ENCODE measurements around the gene FASN.

The FASN gene

GRCh38 chr17:82106688-82107305, 8.8 kb upstream of the FASN start:
- H2AFZ ChIP-seq, result peak overlapping the region; percentile 88
- no peaks in the 10 kb centered on the region for H3K27me3 ChIP-seq (ENCODE audit: control insufficient read depth, insufficient read depth, low read length)
- H3K9ac ChIP-seq, result peak overlapping the region; percentile 34
- H3K4me3 ChIP-seq (ENCODE audit: low read depth, low read length), result no peak overlapping the region
- peaks cover 28% of the 10 kb centered on the region for H3K4me1 ChIP-seq
- peak overlapping the region; percentile 88 for H3K27ac ChIP-seq
- no peaks in the 10 kb centered on the region for H3K9me3 ChIP-seq (ENCODE audit: control insufficient read depth, low read length)
- peak overlapping the region; percentile 54 for H3K4me2 ChIP-seq (ENCODE audit: low read length)
- H3K79me2 ChIP-seq, result no peaks in the 10 kb centered on the region
- no peak for TF ChIP-seq CTCF (IDR thresholded peaks at IDR 0.05)
- H3K36me3 ChIP-seq (ENCODE audit: control insufficient read depth, insufficient read depth, low read length), result no peaks in the 10 kb centered on the region

- H3K4me3 ChIP-seq (ENCODE audit: low read depth, low read length), result no peak overlapping the region
- peak; percentile 73 for TF ChIP-seq CTCF (IDR thresholded peaks at IDR 0.05)
These were observed 8.0 kb upstream of the FASN start for GRCh38 chr17:82105882-82106687.

GRCh38 chr17:82105417-82105881, 7.4 kb upstream of the FASN start:
- Histone ChIP-seq H3K4me3 (ENCODE audit: low read depth, low read length) (no peak overlapping the region), H3K27ac (peak overlapping the region; percentile 88), H2AFZ (peak overlapping the region; percentile 88), H3K36me3 (ENCODE audit: control insufficient read depth, insufficient read depth, low read length) (no peaks in the 10 kb centered on the region), H3K79me2 (no peaks in the 10 kb centered on the region), H3K4me2 (ENCODE audit: low read length) (peak overlapping the region; percentile 54), H3K27me3 (ENCODE audit: control insufficient read depth, insufficient read depth, low read length) (no peaks in the 10 kb centered on the region), H3K9ac (no peak overlapping the region), H3K4me1 (peaks cover 36% of the 10 kb centered on the region), H3K9me3 (ENCODE audit: control insufficient read depth, low read length) (no peaks in the 10 kb centered on the region)
- TF ChIP-seq CTCF (IDR thresholded peaks at IDR 0.05), result no peak

More at GRCh38 chr17:82105882-82106687, 8.0 kb upstream of the FASN start:
- H3K79me2 ChIP-seq, result no peaks in the 10 kb centered on the region
- H3K36me3 ChIP-seq (ENCODE audit: control insufficient read depth, insufficient read depth, low read length), result no peaks in the 10 kb centered on the region
- H3K4me2 ChIP-seq (ENCODE audit: low read length), result peak overlapping the region; percentile 54
- no peaks in the 10 kb centered on the region for H3K9me3 ChIP-seq (ENCODE audit: control insufficient read depth, low read length)
- H3K27ac ChIP-seq, result peak overlapping the region; percentile 88
- peaks cover 33% of the 10 kb centered on the region for H3K4me1 ChIP-seq
- peak overlapping the region; percentile 88 for H2AFZ ChIP-seq
- no peaks in the 10 kb centered on the region for H3K27me3 ChIP-seq (ENCODE audit: control insufficient read depth, insufficient read depth, low read length)
- H3K9ac ChIP-seq, result peak overlapping the region; percentile 34

- Histone ChIP-seq H3K27ac (peak overlapping the region; percentile 88), H3K9me3 (ENCODE audit: control insufficient read depth, low read length) (no peaks in the 10 kb centered on the region), H3K4me3 (ENCODE audit: low read depth, low read length) (no peak overlapping the region), H3K36me3 (ENCODE audit: control insufficient read depth, insufficient read depth, low read length) (no peaks in the 10 kb centered on the region), H3K79me2 (no peaks in the 10 kb centered on the region), H3K9ac (no peak overlapping the region), H2AFZ (no peak overlapping the region), H3K27me3 (ENCODE audit: control insufficient read depth, insufficient read depth, low read length) (no peaks in the 10 kb centered on the region), H3K4me2 (ENCODE audit: low read length) (peak overlapping the region; percentile 25), H3K4me1 (peaks cover 36% of the 10 kb centered on the region)
- TF ChIP-seq CTCF (IDR thresholded peaks at IDR 0.05), result no peak
These were observed 6.9 kb upstream of the FASN start for GRCh38 chr17:82104797-82105416.
